Measurements from ENCODE around the gene TRIM46. TPM values are rescaled to one million over a fixed set of nuclear protein-coding genes. Genes with fewer than 3 reads are reported as not detected.

TRIM46 gene
- total and polyA plus RNA-seq, 2 of the 13 experiments (the other 11 are each of a cell fraction or from before 2014, with no cell fraction given), result 0.04 to 0.09 TPM

DNA sequence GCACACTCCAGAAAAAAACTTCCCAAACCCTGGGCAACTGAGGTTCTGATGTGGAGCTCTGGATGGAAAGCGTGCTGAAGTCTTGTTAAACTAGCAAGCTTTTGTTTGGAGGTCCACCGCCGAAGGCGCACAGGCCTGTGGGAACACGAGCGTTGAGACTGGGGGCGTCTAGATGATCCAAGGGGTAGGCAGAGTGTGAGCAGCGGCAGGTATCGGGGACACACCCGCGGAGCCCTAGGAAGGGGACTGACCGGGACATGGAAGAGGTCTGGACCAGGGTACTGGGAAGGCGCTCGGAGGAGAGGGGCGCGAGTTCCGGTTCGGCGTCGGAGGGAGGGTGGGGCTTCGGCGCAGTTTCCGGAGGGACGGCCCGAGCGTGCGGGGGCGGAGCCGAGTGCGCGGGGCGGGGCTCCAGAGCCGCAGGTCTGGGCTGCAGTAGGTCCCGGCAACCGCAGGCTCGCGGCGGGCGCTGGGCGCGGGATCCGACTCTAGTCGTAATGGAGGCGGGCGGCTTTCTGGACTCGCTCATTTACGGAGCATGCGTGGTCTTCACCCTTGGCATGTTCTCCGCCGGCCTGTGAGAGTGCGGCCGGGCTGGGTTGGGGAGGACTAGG, 38.1 kb upstream of the TRIM46 start, which contains the start of gene SLC50A1 (continued):
- TF ChIP-seq FOSL2 (CRISPR knock-in tag; IDR thresholded peaks at IDR 0.05), result no peak
- no peak for TF ChIP-seq TSC22D2 (CRISPR knock-in tag; IDR thresholded peaks at IDR 0.05; ENCODE audit: borderline replicate concordance)
- peak; percentile 78 for TF ChIP-seq ZNF781 (CRISPR knock-in tag; IDR thresholded peaks at IDR 0.05; ENCODE audit: borderline replicate concordance, not compliant biosample characterization)
- TF ChIP-seq ZNF83 (CRISPR knock-in tag; IDR thresholded peaks at IDR 0.05; ENCODE audit: borderline replicate concordance), result no peak
- no peak for TF ChIP-seq SIN3B (IDR thresholded peaks at IDR 0.05; ENCODE audit: low read length)
- peak; percentile 41; the same call in 1 of the 2 replicates for TF ChIP-seq ZNF7 (CRISPR knock-in tag; IDR thresholded peaks at IDR 0.05)
- no peak for TF ChIP-seq ZNF496 (CRISPR knock-in tag; IDR thresholded peaks at IDR 0.05; ENCODE audit: insufficient replicate concordance)
- TF ChIP-seq CBX1 (IDR thresholded peaks at IDR 0.05; ENCODE audit: low read depth), result no peak
- peak; percentile 17; the same call in 1 of the 2 replicates for TF ChIP-seq ZNF607 (CRISPR knock-in tag; IDR thresholded peaks at IDR 0.05; ENCODE audit: borderline replicate concordance)
- TF ChIP-seq NFE2L1 (CRISPR knock-in tag; IDR thresholded peaks at IDR 0.05; ENCODE audit: borderline replicate concordance), result no peak
- no peak for TF ChIP-seq ZNF205 (CRISPR knock-in tag; IDR thresholded peaks at IDR 0.05)
- 0 out of 2 replicates have a peak, but pooled peaks have one; percentile 15 for TF ChIP-seq CCDC6 (CRISPR knock-in tag; IDR thresholded peaks at IDR 0.05)
- TF ChIP-seq, protein P1, sequence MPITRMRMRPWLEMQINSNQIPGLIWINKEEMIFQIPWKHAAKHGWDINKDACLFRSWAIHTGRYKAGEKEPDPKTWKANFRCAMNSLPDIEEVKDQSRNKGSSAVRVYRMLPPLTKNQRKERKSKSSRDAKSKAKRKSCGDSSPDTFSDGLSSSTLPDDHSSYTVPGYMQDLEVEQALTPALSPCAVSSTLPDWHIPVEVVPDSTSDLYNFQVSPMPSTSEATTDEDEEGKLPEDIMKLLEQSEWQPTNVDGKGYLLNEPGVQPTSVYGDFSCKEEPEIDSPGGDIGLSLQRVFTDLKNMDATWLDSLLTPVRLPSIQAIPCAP (CRISPR knock-in tag; IDR thresholded peaks at IDR 0.05; ENCODE audit: low read depth), result no peak
- peak; percentile 60; the same call in 1 of the 2 replicates for TF ChIP-seq KLF15 (CRISPR knock-in tag; IDR thresholded peaks at IDR 0.05; ENCODE audit: borderline replicate concordance)
- TF ChIP-seq MED8 (CRISPR knock-in tag; IDR thresholded peaks at IDR 0.05; ENCODE audit: insufficient replicate concordance), result peak; percentile 17
- peak; percentile 23 for TF ChIP-seq ZNF547 (CRISPR knock-in tag; IDR thresholded peaks at IDR 0.05)
- TF ChIP-seq, protein P2, sequence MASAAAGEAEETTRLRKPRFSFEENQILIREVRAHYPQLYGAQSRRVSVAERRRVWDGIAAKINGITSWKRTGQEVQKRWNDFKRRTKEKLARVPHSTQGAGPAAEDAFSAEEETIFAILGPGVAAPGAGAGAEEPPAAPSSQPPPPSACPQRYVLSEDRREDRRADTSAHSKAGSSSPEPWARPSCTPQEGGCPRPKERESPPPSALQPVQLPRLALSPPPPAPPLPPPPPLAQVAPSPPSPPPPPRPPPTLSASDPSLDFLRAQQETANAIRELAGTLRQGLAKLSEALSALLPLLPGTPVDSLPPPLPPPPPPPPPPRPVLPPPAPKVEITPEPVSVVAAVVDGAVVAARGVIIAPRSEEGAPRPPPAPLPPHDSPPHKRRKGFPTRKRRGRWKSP (CRISPR knock-in tag; IDR thresholded peaks at IDR 0.05), result peak; percentile 27; the same call in 1 of the 2 replicates
- peak; percentile 59 for TF ChIP-seq SAP130 (CRISPR knock-in tag; IDR thresholded peaks at IDR 0.05; ENCODE audit: low read depth)
- TF ChIP-seq TRIM24 (CRISPR knock-in tag; IDR thresholded peaks at IDR 0.05), result no peak
- 0 out of 2 replicates have a peak, but pooled peaks have one; percentile 54 for TF ChIP-seq ZNF230 (CRISPR knock-in tag; IDR thresholded peaks at IDR 0.05)
- TF ChIP-seq, protein P3, sequence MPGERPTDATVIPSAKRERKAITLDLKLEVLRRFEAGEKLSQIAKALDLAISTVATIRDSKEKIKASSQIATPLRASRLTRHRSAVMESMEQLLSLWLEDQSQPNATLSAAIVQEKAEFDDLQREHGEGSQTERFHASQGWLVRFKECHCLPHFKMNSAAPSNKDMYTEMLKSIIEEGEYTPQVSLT (CRISPR knock-in tag; IDR thresholded peaks at IDR 0.05; ENCODE audit: borderline replicate concordance, low read depth), result 0 out of 2 replicates have a peak, but pooled peaks have one; percentile 13
- no peak for TF ChIP-seq NFYB (CRISPR knock-in tag; IDR thresholded peaks at IDR 0.05)
- peak; percentile 100 for TF ChIP-seq AGO1 (IDR thresholded peaks at IDR 0.05; ENCODE audit: low read depth, low read length, poor library complexity, severe bottlenecking)
- TF ChIP-seq RARA (CRISPR knock-in tag; IDR thresholded peaks at IDR 0.05), result peak; percentile 23; the same call in 1 of the 2 replicates
- TF ChIP-seq ATF7-NPFF (CRISPR knock-in tag; IDR thresholded peaks at IDR 0.05; ENCODE audit: low read depth), result peak; percentile 46; the same call in 1 of the 2 replicates
